ENCODE data around the gene CD7.

The CD7 gene

DNA sequence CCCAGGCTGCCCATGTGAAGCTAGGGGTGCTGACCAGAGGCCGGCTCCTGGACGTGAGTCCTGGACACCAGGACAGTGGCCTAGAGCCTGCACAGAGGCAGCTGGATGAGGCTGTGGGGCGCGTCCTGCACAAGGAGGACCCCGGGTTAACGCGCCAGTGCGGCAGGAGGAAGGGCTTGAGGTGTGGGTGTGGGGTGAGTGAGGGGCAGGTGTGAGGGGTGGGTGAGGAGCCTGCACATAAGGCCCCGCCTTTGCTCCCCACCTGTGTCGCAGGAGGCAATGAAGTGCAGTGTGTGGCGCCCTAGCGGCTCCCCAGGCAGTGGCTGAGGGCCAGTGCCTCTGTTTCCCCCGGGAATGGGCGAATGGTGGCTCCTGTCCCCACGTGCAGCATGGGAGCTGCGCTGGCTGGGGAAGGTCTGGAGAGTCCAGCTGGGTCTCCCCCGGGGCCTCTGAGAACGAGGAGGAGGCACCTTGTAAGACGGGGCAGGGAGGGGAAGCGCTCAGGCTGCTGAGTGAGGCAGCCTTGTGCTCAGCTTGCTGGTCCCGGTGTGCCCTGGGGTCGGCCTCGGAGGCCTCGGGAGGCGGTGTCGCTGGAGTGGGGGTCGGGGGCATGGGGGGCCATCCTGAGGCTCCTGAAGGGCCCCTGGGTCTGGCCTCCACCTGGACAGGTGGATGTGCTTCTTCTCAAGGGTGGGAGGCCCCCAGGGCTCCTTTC lies 3.2 kb downstream of the CD7 start:
- DNase-seq, result no peak

DNA sequence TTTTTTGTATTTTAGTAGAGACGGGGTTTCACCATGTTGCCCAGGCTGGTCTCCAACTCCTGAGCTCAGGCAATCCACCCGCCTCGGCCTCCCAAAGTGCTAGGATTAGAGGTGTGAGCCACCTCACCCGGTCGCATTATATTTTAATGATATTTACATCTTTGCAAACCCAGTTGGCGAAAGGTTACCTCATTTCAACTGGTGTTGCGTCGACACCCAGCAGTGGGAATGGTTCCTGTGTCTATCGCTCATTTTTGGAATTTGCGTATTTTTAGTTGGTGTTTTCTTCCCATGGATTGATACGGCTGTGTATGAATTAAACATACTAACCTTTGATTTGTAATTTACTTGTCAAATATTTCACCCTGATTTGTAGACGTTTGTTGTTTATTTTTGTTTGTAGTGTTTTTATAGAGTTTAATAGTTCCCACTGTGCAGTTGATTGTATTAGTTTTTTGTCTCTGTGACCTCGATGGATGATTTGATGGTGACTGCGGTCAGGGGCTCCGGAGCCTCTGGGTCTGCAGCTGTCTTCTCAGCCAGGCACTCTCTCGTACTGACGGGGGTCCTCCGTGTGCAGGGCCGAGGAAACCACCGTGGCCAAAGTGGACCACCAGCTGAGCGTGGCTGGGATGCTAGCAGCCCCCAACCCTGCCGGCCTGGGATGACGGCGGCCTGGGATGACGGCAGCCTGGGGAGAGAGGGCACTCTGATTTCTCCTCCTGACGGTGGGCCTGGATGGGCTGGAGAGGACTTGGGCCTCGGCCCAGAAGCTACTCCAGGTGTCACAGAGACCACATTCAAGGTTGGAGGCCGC lies 4.0 kb downstream of the CD7 start:
- no peak for DNase-seq

DNA sequence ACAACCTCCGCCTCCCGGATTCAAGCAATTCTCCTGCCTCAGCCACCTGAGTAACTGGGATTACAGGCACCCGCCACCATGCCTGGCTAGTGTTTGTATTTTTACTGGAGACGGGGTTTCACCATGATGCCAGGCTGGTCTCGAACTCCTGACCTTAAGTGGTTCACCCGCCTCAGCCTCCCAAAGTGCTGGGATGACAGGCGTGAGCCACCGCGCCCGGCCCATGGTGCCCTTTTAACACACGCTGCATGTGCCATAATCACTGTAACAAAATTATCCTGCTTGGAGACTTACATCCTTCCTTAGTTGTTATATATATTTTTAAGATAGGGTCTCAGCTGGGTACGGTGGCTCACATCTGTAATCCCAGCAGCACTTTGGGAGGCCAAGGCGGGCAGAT lies 5.4 kb downstream of the CD7 start:
- no peak for DNase-seq

DNA sequence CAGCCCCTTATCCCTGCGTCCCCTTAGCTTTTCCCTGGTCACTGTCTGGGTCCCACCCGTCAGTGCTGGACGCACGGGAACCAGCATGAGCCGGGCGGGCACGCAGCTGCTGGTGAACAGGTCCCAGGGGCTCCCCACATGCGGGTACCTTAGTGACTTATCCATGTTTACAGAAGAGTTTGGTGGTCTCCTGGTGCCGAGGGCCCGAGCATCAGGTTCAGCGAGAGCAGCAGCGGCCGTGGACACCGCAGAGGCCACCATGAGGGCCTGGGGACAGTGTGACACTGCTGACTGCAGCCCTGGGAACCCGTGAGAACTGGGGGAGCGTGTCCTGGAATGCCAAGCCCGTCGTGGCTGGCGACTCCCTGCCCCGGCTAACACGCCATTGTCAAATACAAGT lies 6.5 kb downstream of the CD7 start:
- no peak for DNase-seq

DNA sequence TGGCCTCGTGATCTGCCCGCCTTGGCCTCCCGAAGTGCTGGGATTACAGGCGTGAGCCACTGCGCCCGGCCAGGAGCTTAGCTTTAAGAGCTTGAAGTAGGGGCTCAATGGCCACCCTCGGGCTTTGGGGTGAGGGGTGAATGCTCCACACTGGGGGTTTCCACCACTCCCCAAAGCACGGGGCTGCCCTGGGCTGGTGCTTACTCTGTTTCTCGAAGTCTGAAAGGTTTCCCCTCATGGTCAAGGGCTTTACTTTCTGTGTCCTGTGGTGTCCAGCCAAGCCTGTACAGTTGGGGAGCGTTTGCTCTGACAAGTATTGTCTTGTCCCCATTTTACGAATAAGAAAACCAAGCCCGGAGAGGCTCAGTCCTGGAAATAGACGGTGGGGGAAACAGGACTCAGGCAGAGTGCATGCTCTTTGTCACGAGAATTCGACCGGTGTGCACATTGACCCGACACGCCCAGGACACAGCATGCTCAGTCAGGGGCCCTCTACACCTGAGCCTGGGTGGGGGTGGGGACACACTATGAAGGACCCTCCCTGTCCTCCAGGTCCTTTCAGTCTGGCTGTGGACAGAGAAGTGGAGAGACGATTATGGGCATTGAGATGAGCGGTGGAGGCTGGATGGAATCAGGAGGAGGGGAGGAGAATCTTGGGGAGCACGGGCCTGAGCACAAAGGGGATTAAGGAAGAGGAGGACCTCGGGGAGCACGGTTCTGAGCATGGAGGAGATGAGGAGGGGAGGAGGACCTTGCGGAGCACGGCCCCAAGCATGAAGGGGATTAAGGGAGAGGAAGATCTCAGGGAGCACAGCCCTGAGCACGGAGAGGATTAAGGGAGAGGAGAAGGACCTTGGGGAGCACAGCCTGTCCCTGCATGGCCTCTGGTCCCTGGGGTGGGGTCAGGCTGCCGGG lies 7.5 kb downstream of the CD7 start:
- no peak for DNase-seq

DNA sequence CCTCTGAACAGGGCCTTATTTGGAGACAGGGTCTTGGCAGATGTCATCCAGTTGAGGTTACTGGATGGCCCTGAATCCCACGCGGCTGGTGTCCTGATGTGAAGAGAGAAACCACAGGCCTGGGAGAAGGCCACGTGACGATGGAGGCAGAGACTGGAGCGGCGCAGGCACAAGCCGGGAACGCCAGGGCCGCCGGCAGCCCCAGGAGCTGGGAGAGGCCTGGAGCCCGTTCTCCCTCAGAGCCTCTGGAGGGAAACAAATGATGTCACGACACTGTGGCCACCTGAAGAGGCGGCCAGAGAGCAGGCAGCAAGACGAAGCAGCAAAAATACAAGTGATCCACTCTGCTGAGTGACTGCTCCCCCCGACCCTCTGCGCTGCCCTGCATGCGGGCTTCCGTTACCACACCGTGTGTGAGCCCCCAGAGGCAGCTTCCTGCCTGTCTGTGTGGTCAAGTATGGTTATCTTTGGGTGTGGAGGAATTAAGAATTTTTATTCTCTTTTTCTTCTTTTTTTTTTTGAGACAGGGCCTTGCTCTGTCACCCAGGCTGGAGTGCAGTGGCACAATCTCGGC lies 11.6 kb downstream of the CD7 start:
- no peak for DNase-seq

DNA sequence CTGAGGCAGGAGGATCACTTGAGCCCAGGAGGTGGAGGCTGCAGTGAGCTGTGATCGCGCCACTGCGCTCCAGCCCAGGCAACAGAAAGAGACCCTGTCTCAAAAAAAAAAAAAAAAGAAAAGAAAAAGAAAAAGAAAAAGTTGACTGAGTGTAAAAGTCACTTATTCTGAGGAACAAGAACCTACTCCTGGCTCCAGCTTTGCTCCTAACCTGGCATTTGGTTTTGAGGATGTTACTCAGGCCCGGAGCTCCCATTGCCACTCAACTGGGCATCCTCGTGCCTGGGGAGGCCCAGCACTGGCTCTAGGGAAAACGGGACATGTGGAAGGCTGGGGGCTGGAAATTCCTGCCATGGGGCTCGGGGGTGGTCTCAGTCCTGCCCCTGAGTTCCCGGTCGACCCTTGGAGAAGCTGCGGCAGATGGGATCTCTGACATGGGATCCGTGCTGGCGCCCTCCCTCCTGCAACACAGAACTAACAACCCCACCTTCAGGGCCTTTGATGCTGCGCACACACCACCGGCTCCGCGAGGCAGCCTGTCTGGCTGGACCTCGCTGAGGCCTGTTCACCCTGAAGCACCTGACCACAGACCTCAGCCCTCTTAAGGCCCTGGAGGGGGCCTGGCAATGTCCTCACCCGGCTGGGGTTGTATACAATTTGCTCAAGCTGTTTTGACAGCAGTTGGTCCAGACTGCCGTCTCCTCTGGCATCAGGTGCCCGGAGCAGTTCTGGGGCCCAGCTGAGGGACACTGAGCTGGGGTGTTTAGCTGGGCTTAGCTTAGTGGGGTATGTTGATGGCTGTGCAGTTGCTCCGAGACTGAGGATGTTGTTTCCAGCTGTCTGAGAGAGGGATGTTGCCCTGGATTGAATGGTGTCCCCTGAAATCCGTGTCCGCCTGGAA lies 12.3 kb downstream of the CD7 start:
- no peak for DNase-seq

DNA sequence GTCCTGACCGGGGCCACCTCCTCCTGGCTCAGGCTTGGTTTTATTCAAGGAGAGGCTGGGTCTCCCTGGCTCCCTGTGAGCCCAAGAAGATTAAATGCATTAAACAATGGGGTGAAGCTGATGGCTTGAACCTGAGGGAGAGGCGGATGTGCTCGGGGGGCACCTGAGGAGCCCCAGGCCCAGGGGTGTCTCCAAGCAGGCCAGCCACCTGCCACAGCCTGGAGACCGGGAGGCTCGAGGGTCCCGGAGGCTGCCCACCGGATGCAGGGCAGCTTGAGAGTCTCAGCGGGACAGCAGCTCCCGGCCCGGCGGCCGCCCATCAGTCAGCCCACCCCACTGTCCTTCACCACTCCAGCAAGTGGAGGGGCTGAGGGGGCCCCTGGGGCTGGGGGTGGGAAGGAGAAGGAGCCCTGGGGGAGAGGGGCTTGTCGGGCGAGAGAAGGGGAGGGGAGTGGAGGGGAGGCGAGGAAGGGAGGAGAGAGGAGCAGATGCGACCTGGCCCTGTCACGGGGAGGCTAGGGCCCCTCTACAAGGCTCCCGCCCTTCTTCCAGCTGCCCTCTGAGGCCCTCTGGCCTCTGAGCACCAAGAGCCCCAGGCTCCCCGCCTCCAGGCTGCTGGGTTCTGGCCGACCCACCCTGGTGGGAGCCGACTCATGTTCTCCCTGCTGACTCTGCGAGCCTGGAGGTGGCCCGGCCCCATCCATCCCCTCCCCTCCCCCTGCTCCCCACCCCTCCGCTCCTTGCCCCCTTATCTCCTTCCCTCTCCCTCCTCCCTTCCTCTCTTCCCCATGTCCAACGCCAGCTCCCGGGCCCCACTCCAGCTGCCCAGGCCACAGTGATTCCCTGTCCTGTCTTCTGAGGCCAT lies 13.2 kb downstream of the CD7 start:
- no peak for DNase-seq

DNA sequence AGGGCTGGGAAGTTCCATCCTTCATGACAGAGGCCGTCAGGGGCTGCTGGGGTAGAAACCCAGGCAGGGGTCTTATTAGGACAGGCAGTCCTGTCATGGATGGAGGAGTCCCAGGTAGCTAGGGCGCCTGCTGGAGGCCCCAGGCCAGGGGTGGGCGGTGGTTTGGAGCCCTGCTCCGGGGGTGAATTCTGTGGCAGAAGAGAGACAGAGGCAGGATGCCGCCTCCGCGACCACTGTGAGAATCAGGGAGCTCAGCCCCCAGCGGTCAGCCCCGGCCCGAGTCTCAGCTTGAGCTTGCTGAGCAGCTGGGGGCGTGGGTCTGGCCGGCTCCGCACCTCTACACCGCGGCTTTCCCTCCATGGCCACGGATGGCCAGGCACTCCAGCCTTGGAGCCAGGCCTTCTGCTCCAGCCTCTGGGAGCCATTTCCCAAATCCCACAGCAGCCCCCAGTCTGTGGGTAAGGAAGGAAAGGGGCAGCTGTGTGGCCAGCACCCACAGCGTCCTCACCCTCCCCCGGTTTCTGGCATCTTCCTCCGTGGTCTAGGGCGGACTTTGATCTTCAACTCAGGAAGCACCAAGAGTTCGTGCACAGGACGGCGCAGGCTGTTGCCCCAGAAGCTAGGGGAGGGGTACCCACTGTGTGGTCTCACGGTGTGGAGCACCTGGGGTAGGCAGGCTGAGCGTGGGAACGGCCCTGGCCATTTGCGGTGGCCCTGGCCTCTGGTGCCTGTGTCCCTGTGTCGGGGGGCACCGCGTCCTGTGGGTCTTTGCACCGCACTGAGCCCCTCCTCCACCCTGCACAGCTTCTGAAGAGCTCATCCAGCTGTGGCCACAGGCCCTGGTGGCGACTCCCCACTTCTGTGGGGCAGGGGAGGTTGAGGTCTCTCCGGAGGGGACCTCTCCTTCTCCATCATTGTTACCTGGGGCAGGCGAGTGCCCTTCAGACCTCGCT lies 14.1 kb downstream of the CD7 start:
- no peak for DNase-seq

DNA sequence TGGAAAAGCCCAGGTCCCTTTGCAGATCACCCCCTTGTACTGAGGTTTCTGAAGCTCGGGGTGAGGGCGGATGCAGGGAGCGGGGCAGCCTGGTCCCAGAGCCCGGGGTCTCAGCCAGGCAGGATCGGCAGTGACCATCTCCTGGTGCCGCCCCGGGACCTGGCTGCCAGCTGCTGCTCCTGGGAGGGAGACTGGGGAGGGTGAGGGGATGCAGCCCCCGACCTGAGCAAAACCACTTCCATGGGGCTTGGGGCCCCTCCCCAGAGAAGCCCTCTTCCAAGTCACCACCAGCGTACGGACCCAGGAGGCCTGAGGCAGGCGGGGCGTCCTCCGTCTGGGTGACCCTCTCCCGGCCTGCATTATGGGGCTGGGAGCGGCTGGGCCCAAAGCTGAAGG lies 14.8 kb downstream of the CD7 start:
- DNase-seq, result no peak

DNA sequence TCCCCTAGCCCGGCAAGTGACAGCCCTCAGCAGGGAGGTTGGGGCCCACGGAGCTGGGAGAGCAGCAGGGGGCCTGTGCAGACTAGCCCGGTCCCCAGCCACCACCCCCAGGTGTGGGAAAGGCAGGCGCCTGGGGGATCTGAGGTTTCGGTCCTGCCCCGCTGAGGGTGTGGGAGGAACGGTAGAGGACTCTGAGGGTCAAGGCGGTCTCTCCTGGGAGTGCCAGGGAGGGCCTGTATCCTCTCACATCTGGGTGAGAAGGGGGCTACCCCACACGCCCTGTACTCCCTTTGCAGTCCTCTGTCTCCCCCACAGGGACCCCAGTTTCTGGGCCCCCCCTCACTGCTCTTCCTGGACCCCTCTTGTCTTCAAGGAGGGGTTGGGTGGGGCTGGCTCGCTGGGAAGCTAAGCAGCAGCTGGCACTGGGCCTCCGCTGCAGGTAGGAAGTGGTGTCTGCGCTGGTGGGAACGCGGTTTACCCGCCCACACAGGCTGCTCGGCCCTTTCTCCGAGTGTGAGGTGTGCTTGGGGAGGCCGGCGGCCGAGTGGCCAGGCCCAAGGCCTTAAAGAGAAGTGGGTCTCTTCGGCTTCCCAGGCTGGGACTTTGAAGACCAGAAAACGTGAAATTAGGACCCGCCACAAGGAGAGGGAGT lies 15.4 kb downstream of the CD7 start:
- peak in 1 of 4 experiments; percentile 46 for DNase-seq

DNA sequence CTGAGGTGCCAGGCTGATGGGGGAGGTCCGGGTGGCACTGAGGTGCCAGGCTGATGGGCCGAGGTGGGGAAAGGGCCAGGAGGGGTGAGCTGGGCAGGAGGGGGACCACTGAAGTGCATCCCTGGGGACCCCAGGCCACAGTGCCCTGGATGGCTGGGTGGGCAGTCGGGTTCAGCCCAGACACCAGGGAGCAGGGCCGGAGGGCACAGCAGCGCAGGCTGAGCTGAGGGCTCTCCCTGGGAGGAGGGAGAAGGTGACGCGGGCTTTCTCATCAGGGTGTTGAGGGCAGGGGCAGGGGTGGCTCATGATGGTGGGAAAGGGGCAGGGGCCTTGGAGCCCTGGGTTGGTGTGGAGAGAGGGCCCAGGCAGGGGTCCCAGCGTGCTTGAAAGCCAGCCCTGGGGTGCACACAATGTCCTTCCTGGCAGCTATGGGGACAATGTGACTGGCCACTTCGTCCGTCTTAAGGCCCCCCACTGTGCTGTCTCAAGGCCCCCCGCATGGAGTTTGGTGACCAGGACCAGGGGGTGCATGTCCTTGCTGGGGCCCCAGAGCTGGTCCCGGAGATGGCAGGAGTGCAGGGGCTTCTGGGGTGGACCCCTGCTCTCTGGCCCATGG lies 16.0 kb downstream of the CD7 start:
- no peak for DNase-seq

DNA sequence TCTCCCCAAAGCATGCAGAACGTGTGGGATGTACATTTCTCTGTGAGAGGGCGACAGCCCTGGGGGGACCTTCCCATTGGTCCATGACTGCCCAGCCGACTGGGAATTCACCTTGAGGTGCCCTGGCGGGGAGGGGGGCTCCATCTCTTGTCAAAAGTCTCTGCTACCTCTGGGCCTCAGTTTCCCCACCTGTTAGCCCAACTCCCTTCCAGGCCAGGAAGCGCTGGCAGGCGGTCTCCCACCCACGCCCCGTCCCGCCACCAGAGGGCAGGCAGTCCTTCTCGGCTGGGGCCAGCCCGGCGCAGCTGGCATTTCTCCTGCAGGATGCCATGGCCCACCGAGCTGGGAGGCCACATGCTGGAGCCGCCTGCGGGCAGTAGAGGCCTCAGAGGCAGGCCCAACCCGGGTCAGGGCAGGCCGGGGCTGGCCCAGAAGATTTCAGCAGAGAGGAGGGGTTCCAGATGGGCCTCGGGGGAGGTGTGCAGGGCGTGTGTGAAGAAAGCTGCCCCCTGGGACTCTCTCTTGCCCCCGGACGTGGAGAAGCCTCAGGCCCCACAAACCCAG lies 16.6 kb downstream of the CD7 start:
- peak; percentile 68 to 89 (median 76) for DNase-seq

DNA sequence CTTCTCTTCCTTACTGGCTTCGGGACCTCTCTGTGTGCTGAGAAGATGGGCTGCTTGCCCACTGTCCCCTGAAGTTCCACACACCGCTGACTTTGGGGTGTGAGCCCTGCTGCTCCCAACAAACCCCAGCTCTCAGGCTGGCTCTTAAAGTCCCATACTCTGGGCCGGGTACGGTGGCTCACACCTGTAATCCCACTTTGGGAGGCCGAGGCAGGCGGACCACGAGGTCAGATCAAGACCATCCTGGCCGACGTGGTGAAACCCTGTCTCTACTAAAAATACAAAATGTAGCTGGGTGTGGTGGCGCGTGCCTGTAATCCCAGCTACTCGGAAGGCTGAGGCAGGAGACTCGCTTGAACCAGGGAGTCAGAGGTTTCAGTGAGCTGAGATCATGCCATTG lies 17.2 kb downstream of the CD7 start:
- no peak for DNase-seq

DNA sequence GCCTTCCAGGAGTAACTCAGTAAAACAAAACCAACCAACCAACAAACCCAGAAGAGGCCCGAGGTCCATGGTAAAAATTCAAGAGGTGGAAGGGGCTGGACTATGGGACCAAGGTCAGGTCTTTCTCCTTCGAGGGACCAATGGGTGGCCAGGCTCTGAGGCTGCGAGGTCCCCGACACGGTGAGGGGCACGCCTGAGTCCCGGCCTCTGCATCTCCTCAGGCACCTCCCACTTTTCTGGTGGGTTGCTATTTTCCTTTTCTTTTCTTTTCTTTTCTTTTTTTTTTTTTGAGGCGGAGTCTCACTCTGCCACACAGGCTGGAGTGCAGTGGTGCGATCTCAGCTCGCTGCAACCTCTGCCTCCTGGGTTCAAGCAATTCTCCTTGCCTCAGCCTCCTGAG lies 18.0 kb downstream of the CD7 start:
- DNase-seq, result no peak

DNA sequence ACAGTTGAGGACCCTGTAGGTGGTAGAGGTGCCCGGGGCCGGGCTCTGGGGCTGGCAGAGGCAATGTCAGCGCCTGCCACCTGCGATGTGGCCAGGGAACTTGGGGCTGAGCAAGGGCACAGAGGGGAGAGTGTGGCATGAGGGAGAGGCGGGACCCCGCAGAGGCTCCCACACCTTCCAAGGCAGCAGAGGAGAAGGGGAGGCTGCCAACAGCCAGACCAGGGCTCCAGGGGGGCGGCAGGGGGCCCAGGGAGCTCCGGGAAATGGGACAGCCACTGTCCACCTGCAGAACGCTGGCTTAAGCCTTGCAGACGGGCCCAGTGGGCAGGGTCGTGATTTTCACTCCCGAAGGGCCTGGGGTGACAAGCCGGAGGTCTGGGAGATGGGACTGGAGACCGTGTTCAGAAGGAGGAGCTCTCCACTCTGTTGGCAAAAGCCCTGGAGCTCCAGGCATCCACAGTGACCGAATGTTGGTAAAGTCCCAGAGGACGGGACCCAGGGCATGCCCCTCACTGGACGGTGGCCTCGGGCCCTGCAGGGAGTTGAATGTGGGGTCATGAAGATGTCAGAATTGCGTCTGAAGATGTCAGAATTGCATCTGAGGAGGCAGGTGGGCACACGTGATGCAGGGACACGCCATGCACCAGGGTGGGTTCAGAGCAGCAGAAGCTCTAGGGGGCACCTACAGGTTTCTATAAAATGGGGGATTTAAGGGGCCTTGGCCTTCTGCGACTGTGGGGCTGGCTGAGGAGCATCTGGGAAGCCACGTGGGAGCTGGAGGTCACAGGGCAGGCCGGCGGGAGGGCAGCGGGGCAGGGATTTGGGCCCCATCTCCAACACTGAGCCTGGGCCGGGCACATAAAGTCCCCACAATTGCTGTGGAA lies 18.6 kb downstream of the CD7 start:
- DNase-seq, result no peak
